Suprapubic skin (tissue), 3 donors: ENCODE data around the gene TNKS2.

Experiments
- POLR2A ChIP-seq, 2 donors: fragments of 450-650 bp; IDR thresholded peaks; one replicate each; pipeline ENCODE4 v1.6.1; 2017; ENCODE audit warnings: antibody characterized with exemption in 2 of 2, mild to moderate bottlenecking in 2 of 2, moderate library complexity in 2 of 2
- TF ChIP-seq, protein P1 (sequence below), 2 donors: fragments of 200-600 bp in 1 of 2; fragments of 450-650 bp in 1 of 2; sonication (generic) in 1 of 2; IDR thresholded peaks; one replicate each; pipeline ENCODE4 v1.5.1; 2016 to 2019; ENCODE audit warnings: antibody characterized with exemption in 2 of 2, mild to moderate bottlenecking in 1 of 2, moderate library complexity in 1 of 2

DNA sequence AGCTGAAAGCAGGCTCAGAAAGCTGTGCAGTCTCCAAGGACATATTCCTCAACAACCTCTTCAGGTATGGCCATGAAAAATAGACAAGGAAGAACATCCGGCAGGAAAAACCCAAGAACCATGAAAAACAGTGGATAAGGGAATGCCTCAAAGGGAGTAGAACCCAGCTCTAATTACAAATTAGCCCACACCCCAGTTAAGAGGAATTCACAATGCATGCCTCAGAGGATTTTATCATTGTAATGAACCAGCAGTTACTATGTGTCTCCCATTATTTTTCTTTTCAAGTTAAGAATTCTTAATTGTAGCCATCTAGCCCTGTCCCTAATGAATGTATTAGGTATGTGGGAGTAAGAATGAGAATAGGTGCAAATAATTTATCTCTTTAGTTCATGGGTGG is 19.7 kb upstream of the TNKS2 start:
- TF ChIP-seq POLR2A (IDR thresholded peaks at IDR 0.05): no peak
- TF ChIP-seq, protein P1, sequence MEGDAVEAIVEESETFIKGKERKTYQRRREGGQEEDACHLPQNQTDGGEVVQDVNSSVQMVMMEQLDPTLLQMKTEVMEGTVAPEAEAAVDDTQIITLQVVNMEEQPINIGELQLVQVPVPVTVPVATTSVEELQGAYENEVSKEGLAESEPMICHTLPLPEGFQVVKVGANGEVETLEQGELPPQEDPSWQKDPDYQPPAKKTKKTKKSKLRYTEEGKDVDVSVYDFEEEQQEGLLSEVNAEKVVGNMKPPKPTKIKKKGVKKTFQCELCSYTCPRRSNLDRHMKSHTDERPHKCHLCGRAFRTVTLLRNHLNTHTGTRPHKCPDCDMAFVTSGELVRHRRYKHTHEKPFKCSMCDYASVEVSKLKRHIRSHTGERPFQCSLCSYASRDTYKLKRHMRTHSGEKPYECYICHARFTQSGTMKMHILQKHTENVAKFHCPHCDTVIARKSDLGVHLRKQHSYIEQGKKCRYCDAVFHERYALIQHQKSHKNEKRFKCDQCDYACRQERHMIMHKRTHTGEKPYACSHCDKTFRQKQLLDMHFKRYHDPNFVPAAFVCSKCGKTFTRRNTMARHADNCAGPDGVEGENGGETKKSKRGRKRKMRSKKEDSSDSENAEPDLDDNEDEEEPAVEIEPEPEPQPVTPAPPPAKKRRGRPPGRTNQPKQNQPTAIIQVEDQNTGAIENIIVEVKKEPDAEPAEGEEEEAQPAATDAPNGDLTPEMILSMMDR (IDR thresholded peaks at IDR 0.05): no peak
